HCT116 (cell line): Measurements from ENCODE around the gene PDE1A. TPM values are rescaled to one million over a fixed set of nuclear protein-coding genes. Genes with fewer than 3 reads are reported as not detected.

Source experiments
- ATAC-seq: fragments of 200-7000 bp; cut with Tn5 transposase; 2 replicates; pipeline ENCODE4 v1.9.1; 2020; ENCODE audit warnings: mild to moderate bottlenecking, moderate library complexity
- BruUV-seq: library from RNA; stranded (reverse); fragments of 400-500 nt; replicated peaks from 2 replicates; lab custom pipeline; 2021; lab: Mats Ljungman, UMichigan
- CTCF ChIA-PET: fragments of 300-600 bp; sonication (Branson Sonifier 250); formaldehyde crosslinking; loops from one replicate; lab custom pipeline; 2021; ENCODE audit warnings: antibody characterized with exemption; lab: Charles Lee
- POLR2A ChIA-PET: fragments of 300-600, 350-600 bp; sonication (Branson Sonifier 250); formaldehyde crosslinking; loops from one replicate; lab custom pipeline; 2021; ENCODE audit warnings: antibody characterized with exemption; lab: Charles Lee
- RAD21 ChIA-PET, 2 experiments: fragments of 300-600 bp; sonication (Branson Sonifier 250); formaldehyde crosslinking; loops; one replicate each; lab custom pipeline; 2023; ENCODE audit warnings: low total read pairs in 2 of 2; ENCODE audit not compliant: uncharacterized antibody in 2 of 2, unreplicated experiment in 2 of 2, low non-redundant PET in 1 of 2; lab: Charles Lee
- DNase-seq: peaks from one replicate; pipeline ENCODE4 v3.0.0-alpha.2; 2010; ENCODE audit warnings: low read depth, low spot score
- H2AFZ ChIP-seq: fragments of 200-600 bp; shearing (Covaris generic), sonication (generic); 2 replicates; pipeline ENCODE4 v1.6.1; 2017; ENCODE audit warnings: low read depth, mixed run types, mixed read lengths, antibody characterized with exemption, low read length; ENCODE audit not compliant: poor library complexity, severe bottlenecking
- H3K27ac ChIP-seq: 2 replicates; pipeline ENCODE4 v1.5.1; 2012; ENCODE audit warnings: low read depth, low read length
- H3K27me3 ChIP-seq: fragments of 200-600 bp; sonication (generic); 2 replicates; pipeline ENCODE4 v1.6.1; 2016; ENCODE audit warnings: mixed run types, low read length, mixed read lengths; ENCODE audit not compliant: insufficient read depth
- H3K36me3 ChIP-seq, 2 experiments: fragments of 200-500 bp in 1 of 2; fragments of 200-600 bp in 1 of 2; sonication (Bioruptor generic) in 1 of 2; sonication (generic) in 1 of 2; 2 replicates each; pipeline versions ENCODE4 v1.5.1 to v1.6.1; 2014 to 2016; ENCODE audit warnings: low read length in 2 of 2, inconsistent platforms in 1 of 2, mixed read lengths in 1 of 2, mixed run types in 1 of 2; ENCODE audit not compliant: insufficient read depth in 2 of 2, control insufficient read depth in 1 of 2
- H3K4me1 ChIP-seq, 2 experiments: fragments of 200-600 bp in 1 of 2; sonication (generic) in 1 of 2; 2 replicates each; pipeline versions ENCODE4 v1.5.1 to v1.6.1; 2012 to 2017; ENCODE audit warnings: low read length in 2 of 2, inconsistent platforms in 1 of 2, mild to moderate bottlenecking in 1 of 2, mixed read lengths in 1 of 2, mixed run types in 1 of 2, moderate library complexity in 1 of 2; ENCODE audit not compliant: insufficient read depth in 2 of 2, control insufficient read depth in 1 of 2
- H3K4me2 ChIP-seq: fragments of 200-600 bp; sonication (generic); 2 replicates; pipeline ENCODE4 v1.6.1; 2017; ENCODE audit warnings: mixed run types, low read length, mixed read lengths
- H3K4me3 ChIP-seq, 2 experiments: fragments of 200-600 bp in 1 of 2; sonication (generic) in 1 of 2; replicated peaks in 1 of 2; 2 replicates each; pipeline ENCODE4 v1.5.1; 2011 to 2016; ENCODE audit warnings: low read length in 2 of 2, control low read depth in 1 of 2, low read depth in 1 of 2, mild to moderate bottlenecking in 1 of 2, mixed read lengths in 1 of 2, mixed run types in 1 of 2
- H3K79me2 ChIP-seq: fragments of 200-600 bp; sonication (generic); 2 replicates; pipeline ENCODE4 v1.6.1; 2017; ENCODE audit warnings: mild to moderate bottlenecking, mixed run types, low read length, moderate library complexity, mixed read lengths; ENCODE audit not compliant: insufficient read depth
- H3K9ac ChIP-seq: fragments of 200-600 bp; sonication (generic); 2 replicates; pipeline ENCODE4 v1.6.1; 2016; ENCODE audit warnings: low read length, mixed read lengths
- H3K9me2 ChIP-seq: fragments of 200-600 bp; sonication (generic), shearing (Covaris generic); 2 replicates; pipeline ENCODE4 v1.6.1; 2017; ENCODE audit warnings: mixed run types, mild to moderate bottlenecking, moderate library complexity; ENCODE audit not compliant: insufficient read depth
- H3K9me3 ChIP-seq, 2 experiments: fragments of 200-500 bp in 1 of 2; fragments of 200-600 bp in 1 of 2; sonication (Bioruptor generic) in 1 of 2; sonication (generic) in 1 of 2; 2 replicates each; pipeline ENCODE4 v1.6.1; 2014 to 2017; ENCODE audit warnings: low read length in 2 of 2, mixed read lengths in 2 of 2, inconsistent platforms in 1 of 2, low read depth in 1 of 2, mild to moderate bottlenecking in 1 of 2, mixed run types in 1 of 2, moderate library complexity in 1 of 2; ENCODE audit not compliant: control insufficient read depth in 1 of 2, insufficient read depth in 1 of 2
- H4K20me1 ChIP-seq: fragments of 200-600 bp; sonication (generic), shearing (Covaris generic); 2 replicates; pipeline ENCODE4 v1.6.1; 2017; ENCODE audit warnings: mixed run types, mild to moderate bottlenecking, moderate library complexity; ENCODE audit not compliant: insufficient read depth
- ATF3 ChIP-seq: IDR thresholded peaks from 2 replicates; pipeline ENCODE4 v1.6.1; 2012
- CBX3 ChIP-seq: IDR thresholded peaks from 2 replicates; pipeline ENCODE4 v1.6.1; 2012; ENCODE audit warnings: low read depth
- CEBPB ChIP-seq: IDR thresholded peaks from 2 replicates; pipeline ENCODE4 v1.6.1; 2012; ENCODE audit warnings: low read depth
- CTCF ChIP-seq, 3 experiments: fragments of 200-600 bp in 1 of 3; sonication (generic) in 1 of 3; IDR thresholded peaks in 2 of 3; conservative IDR thresholded peaks in 1 of 3; 2 replicates each; pipeline ENCODE4 v1.5.1; 2012 to 2017; ENCODE audit warnings: low read depth in 2 of 3, low read length in 2 of 3, antibody characterized with exemption in 1 of 3, borderline replicate concordance in 1 of 3, control low read depth in 1 of 3, mild to moderate bottlenecking in 1 of 3, mixed read lengths in 1 of 3, mixed run types in 1 of 3, moderate library complexity in 1 of 3; ENCODE audit not compliant: insufficient read depth in 1 of 3
- EGR1 ChIP-seq: IDR thresholded peaks from 2 replicates; pipeline ENCODE4 v1.6.1; 2012; ENCODE audit warnings: low read depth
- EZH2phosphoT487 ChIP-seq: fragments of 200-600 bp; IDR thresholded peaks from 2 replicates; pipeline ENCODE4 v1.6.1; 2018; ENCODE audit warnings: antibody characterized with exemption, borderline replicate concordance
- FOSL1 ChIP-seq: IDR thresholded peaks from 2 replicates; pipeline ENCODE4 v1.6.1; 2012; ENCODE audit warnings: low read depth
- POLR2A ChIP-seq: IDR thresholded peaks from 2 replicates; pipeline ENCODE4 v1.7.0; 2011; ENCODE audit warnings: borderline replicate concordance; ENCODE audit not compliant: insufficient read depth, insufficient read length; ENCODE audit errors: extremely low read depth
- POLR2AphosphoS5 ChIP-seq: IDR thresholded peaks from 2 replicates; pipeline ENCODE4 v1.6.1; 2011; ENCODE audit warnings: mild to moderate bottlenecking, low read depth, low read length, moderate library complexity
- RAD21 ChIP-seq: IDR thresholded peaks from 2 replicates; pipeline ENCODE4 v1.6.1; 2012; ENCODE audit warnings: low read depth, mild to moderate bottlenecking
- REST ChIP-seq: IDR thresholded peaks from 2 replicates; pipeline ENCODE4 v1.6.1; 2012; ENCODE audit warnings: low read depth
- SP1 ChIP-seq: IDR thresholded peaks from 2 replicates; pipeline ENCODE4 v1.6.1; 2012; ENCODE audit warnings: low read depth
- SRF ChIP-seq: IDR thresholded peaks from 2 replicates; pipeline ENCODE4 v1.6.1; 2012; ENCODE audit warnings: low read depth
- ZBTB33 ChIP-seq: IDR thresholded peaks from 2 replicates; pipeline ENCODE4 v1.6.1; 2011; ENCODE audit warnings: mild to moderate bottlenecking, low read length, moderate library complexity; ENCODE audit not compliant: insufficient replicate concordance; ENCODE audit errors: extremely low read depth
- ZNF274 ChIP-seq: fragments of 200-500 bp; sonication (Bioruptor generic); IDR thresholded peaks from 2 replicates; pipeline ENCODE4 v1.6.1; 2014; ENCODE audit warnings: mild to moderate bottlenecking, low read depth, low read length, inconsistent platforms
- intact Hi-C: fragments of 100-400 bp; cut with micrococcal nuclease; formaldehyde crosslinking; loops from 2 replicates; pipeline ENCODE4 v1.10.0; 2022
- total RNA-seq: library from RNA; stranded (reverse); gene quantifications from one replicate; pipeline ENCODE4 v1.2.1, GENCODE V29; 2021; ENCODE audit not compliant: unreplicated experiment

PDE1A gene
- total RNA-seq, 1 experiment from 2014 or later = 0.12 TPM

GRCh38 chr2:182351427-182351826, 75.4 kb downstream of the PDE1A start (continued):
- no peak for TF ChIP-seq CTCF (IDR thresholded peaks at IDR 0.05 in 2 of 3, conservative IDR thresholded peaks at IDR 0.05 in 1 of 3; ENCODE audit: borderline replicate concordance in 1 of 3, insufficient read depth in 1 of 3, low read depth in 2 of 3, low read length in 2 of 3)
- no peak for TF ChIP-seq CEBPB
- no peak for TF ChIP-seq POLR2A
- TF ChIP-seq EGR1 = no peak
- no peak for TF ChIP-seq SRF
- TF ChIP-seq ATF3 = no peak
- TF ChIP-seq SP1 = no peak
- no peak for TF ChIP-seq ZNF274
- TF ChIP-seq ZBTB33 = no peak
- TF ChIP-seq FOSL1 = no peak
- no peak for TF ChIP-seq POLR2AphosphoS5

- H3K79me2 ChIP-seq = no peaks in the 10 kb centered on the region
- H3K27ac ChIP-seq = no peak overlapping the region
- DNase-seq = no peak
- POLR2A ChIA-PET = no interaction called here
- H4K20me1 ChIP-seq = no peaks in the 10 kb centered on the region
- H3K4me2 ChIP-seq = no peak overlapping the region
- no peaks in the 10 kb centered on the region for H3K9me2 ChIP-seq
- intact Hi-C loops = no loop called here
- no peaks in the 10 kb centered on the region for H3K27me3 ChIP-seq
- H3K4me3 ChIP-seq = no peak overlapping the region
- no TSS peak for BruUV-seq
- H3K36me3 ChIP-seq = no peaks in the 10 kb centered on the region
- CTCF ChIA-PET = no interaction called here
- H3K9ac ChIP-seq = no peak overlapping the region
- H3K9me3 ChIP-seq = no peaks in the 10 kb centered on the region
- ATAC-seq = no peak
- no peak overlapping the region for H2AFZ ChIP-seq
- no peaks in the 10 kb centered on the region for H3K4me1 ChIP-seq
- TF ChIP-seq CBX3 = no peak
- no peak for TF ChIP-seq REST
- no peak for TF ChIP-seq EGR1
- no peak for TF ChIP-seq EZH2phosphoT487
- no peak for TF ChIP-seq CEBPB
- no peak for TF ChIP-seq ZNF274
- TF ChIP-seq POLR2A = no peak
- TF ChIP-seq SRF = no peak
- no peak for TF ChIP-seq FOSL1
- TF ChIP-seq RAD21 = no peak
- RAD21 ChIA-PET = no interaction called here
Observed at GRCh38 chr2:182349268-182349667, 77.6 kb downstream of the PDE1A start.
